GM19023 (cell line): ENCODE results near the gene LRP11.
"Not testable (repeated sequence)": the region's sequence is repeated elsewhere in the genome, so short reads cannot be mapped to it uniquely, and the experiment has no call there.

Source experiments
- ATAC-seq: cut with Tn5 transposase; IDR thresholded peaks from one replicate; pipeline ENCODE4 v1.9.1; 2021; ENCODE audit warnings: mild to moderate bottlenecking, moderate library complexity; ENCODE audit not compliant: unreplicated experiment

LRP11 gene

GRCh38 chr6:149872233-149872632 is 8.1 kb upstream of the LRP11 start:
- no peak for ATAC-seq

- ATAC-seq: no peak
These were observed 7.0 kb upstream of the LRP11 start for GRCh38 chr6:149871182-149871581.

GRCh38 chr6:149869275-149869892 is 5.2 kb upstream of the LRP11 start:
- ATAC-seq: no peak

GRCh38 chr6:149867876-149868640 is 3.9 kb upstream of the LRP11 start:
- ATAC-seq: no peak

- ATAC-seq: no peak
These were observed 698 bp upstream of the LRP11 start for GRCh38 chr6:149864578-149865535.

GRCh38 chr6:149862922-149863697 is 1.0 kb downstream of the LRP11 start:
- peak; percentile 31 for ATAC-seq

- not testable (repeated sequence) for ATAC-seq
These were observed 1.8 kb downstream of the LRP11 start for GRCh38 chr6:149862424-149862738.

GRCh38 chr6:149861603-149862423 is 2.3 kb downstream of the LRP11 start:
- ATAC-seq: no peak

GRCh38 chr6:149860834-149861602 is 3.1 kb downstream of the LRP11 start:
- no peak for ATAC-seq

- ATAC-seq: no peak
These were observed 3.7 kb downstream of the LRP11 start for GRCh38 chr6:149860513-149860833.

GRCh38 chr6:149859938-149860337 is 4.2 kb downstream of the LRP11 start:
- ATAC-seq: no peak

GRCh38 chr6:149859368-149859767 is 4.8 kb downstream of the LRP11 start:
- no peak for ATAC-seq

- ATAC-seq: no peak
These were observed 6.6 kb downstream of the LRP11 start for GRCh38 chr6:149857541-149857940.

GRCh38 chr6:149856256-149856994 is 7.7 kb downstream of the LRP11 start:
- no peak for ATAC-seq

- no peak for ATAC-seq
These were observed 8.4 kb downstream of the LRP11 start for GRCh38 chr6:149855741-149856140.

GRCh38 chr6:149855040-149855654 is 9.0 kb downstream of the LRP11 start:
- no peak for ATAC-seq

- no peak for ATAC-seq
These were observed 9.6 kb downstream of the LRP11 start for GRCh38 chr6:149854532-149854931.

- not testable (repeated sequence) for ATAC-seq
These were observed 10.1 kb downstream of the LRP11 start for GRCh38 chr6:149854017-149854416.
